ENCODE data around the gene SLC25A24. TPM values are rescaled to one million over a fixed set of nuclear protein-coding genes. Genes with fewer than 3 reads are reported as not detected.
"Not testable (repeated sequence)": the region's sequence is repeated elsewhere in the genome, so short reads cannot be mapped to it uniquely, and the experiment has no call there.

Gene SLC25A24
- polyA plus RNA-seq, 1 experiment = 50.5 TPM

GRCh38 chr1:108154314-108154713 lies 45.8 kb downstream of the SLC25A24 start:
- no peak overlapping the region for H3K27ac ChIP-seq (ENCODE audit: low read depth, low read length)
- H3K27me3 ChIP-seq (ENCODE audit: control insufficient read depth, insufficient read depth, low read length) = no peaks in the 10 kb centered on the region
- ChIA-PET POLR2A (no interaction called here), CTCF (interaction anchor here (2.4 kb wide), 1 partner anchor 28 kb away, joined by 13 read pairs; no protein-coding TSS in a partner anchor)
- H3K4me3 ChIP-seq (ENCODE audit: low read depth, low read length) = no peak overlapping the region
- TF ChIP-seq CTCF (IDR thresholded peaks at IDR 0.05; ENCODE audit: low read depth, low read length) = no peak
- H3K9me3 ChIP-seq (ENCODE audit: control insufficient read depth, insufficient read depth, low read length) = no peaks in the 10 kb centered on the region
- no peak for DNase-seq (ENCODE audit: low read depth, low spot score)

GRCh38 chr1:108152782-108153222 lies 47.3 kb downstream of the SLC25A24 start:
- H3K4me3 ChIP-seq (ENCODE audit: low read depth, low read length) = no peak overlapping the region
- ChIA-PET CTCF (interaction anchor here (2.4 kb wide), 1 partner anchor 27 kb away, joined by 13 read pairs; no protein-coding TSS in a partner anchor), POLR2A (no interaction called here)
- no peaks in the 10 kb centered on the region for H3K9me3 ChIP-seq (ENCODE audit: control insufficient read depth, insufficient read depth, low read length)
- H3K27me3 ChIP-seq (ENCODE audit: control insufficient read depth, insufficient read depth, low read length) = no peaks in the 10 kb centered on the region
- H3K27ac ChIP-seq (ENCODE audit: low read depth, low read length) = no peak overlapping the region
- DNase-seq (ENCODE audit: low read depth, low spot score) = no peak
- no peak for TF ChIP-seq CTCF (IDR thresholded peaks at IDR 0.05; ENCODE audit: low read depth, low read length)

- DNase-seq (ENCODE audit: low read depth, low spot score) = no peak
- no peaks in the 10 kb centered on the region for H3K9me3 ChIP-seq (ENCODE audit: control insufficient read depth, insufficient read depth, low read length)
- CTCF ChIA-PET = interaction anchor here (0.6 to 1.9 kb wide), 2 partner anchors 26 to 83 kb away, joined by 3 to 8 read pairs; no protein-coding TSS in a partner anchor
- no peak overlapping the region for H3K4me3 ChIP-seq (ENCODE audit: low read depth, low read length)
- TF ChIP-seq CTCF (IDR thresholded peaks at IDR 0.05; ENCODE audit: low read depth, low read length) = no peak
- POLR2A ChIA-PET = no interaction called here
- no peaks in the 10 kb centered on the region for H3K27me3 ChIP-seq (ENCODE audit: control insufficient read depth, insufficient read depth, low read length)
- no peak overlapping the region for H3K27ac ChIP-seq (ENCODE audit: low read depth, low read length)
These were observed 48.6 kb downstream of the SLC25A24 start for GRCh38 chr1:108151548-108151947.

- H3K9me3 ChIP-seq (ENCODE audit: control insufficient read depth, insufficient read depth, low read length) = no peaks in the 10 kb centered on the region
- no peak for TF ChIP-seq CTCF (IDR thresholded peaks at IDR 0.05; ENCODE audit: low read depth, low read length)
- ChIA-PET POLR2A (no interaction called here), CTCF (interaction anchor here (1.9 kb wide), 1 partner anchor 25 kb away, joined by 8 read pairs; no protein-coding TSS in a partner anchor)
- H3K27me3 ChIP-seq (ENCODE audit: control insufficient read depth, insufficient read depth, low read length) = no peaks in the 10 kb centered on the region
- no peak overlapping the region for H3K4me3 ChIP-seq (ENCODE audit: low read depth, low read length)
- H3K27ac ChIP-seq (ENCODE audit: low read depth, low read length) = no peak overlapping the region
- no peak for DNase-seq (ENCODE audit: low read depth, low spot score)
These were observed 50.2 kb downstream of the SLC25A24 start for GRCh38 chr1:108149796-108150467.

GRCh38 chr1:108144569-108144968 lies 55.6 kb downstream of the SLC25A24 start:
- CTCF ChIA-PET; H3K27me3 ChIP-seq (ENCODE audit: control insufficient read depth, insufficient read depth, low read length); DNase-seq (ENCODE audit: low read depth, low spot score); H3K9me3 ChIP-seq (ENCODE audit: control insufficient read depth, insufficient read depth, low read length); H3K27ac ChIP-seq (ENCODE audit: low read depth, low read length); H3K4me3 ChIP-seq (ENCODE audit: low read depth, low read length); POLR2A ChIA-PET: not testable (repeated sequence)

Measured in AG04450 (cell line).